Parathyroid adenoma (tissue), 2 donors: ENCODE measurements around the gene PHF12.

Experiments
- H2AFZ ChIP-seq: fragments of 300-600 bp; sonication (generic); one replicate; pipeline ENCODE4 v1.7.0; 2017; ENCODE audit warnings: antibody characterized with exemption, mild to moderate bottlenecking
- H3K27ac ChIP-seq: fragments of 300-600 bp; sonication (generic); one replicate; pipeline ENCODE4 v1.7.0; 2017
- H3K27me3 ChIP-seq: fragments of 300-600 bp; sonication (generic); one replicate; pipeline ENCODE4 v1.7.0; 2017; ENCODE audit warnings: low read length; ENCODE audit not compliant: control insufficient read depth, insufficient read depth
- H3K36me3 ChIP-seq: fragments of 300-600 bp; sonication (generic); one replicate; pipeline ENCODE4 v1.7.0; 2017; ENCODE audit warnings: low read length; ENCODE audit not compliant: control insufficient read depth, insufficient read depth
- H3K4me1 ChIP-seq: fragments of 300-600 bp; sonication (generic); one replicate; pipeline ENCODE4 v1.7.0; 2017; ENCODE audit warnings: control low read depth
- H3K4me2 ChIP-seq: fragments of 300-600 bp; sonication (generic); one replicate; pipeline ENCODE4 v1.7.0; 2017; ENCODE audit warnings: low read length
- H3K4me3 ChIP-seq: fragments of 300-600 bp; sonication (generic); one replicate; pipeline ENCODE4 v1.7.0; 2017; ENCODE audit warnings: low read depth, low read length
- H3K79me2 ChIP-seq: fragments of 300-600 bp; sonication (generic); one replicate; pipeline ENCODE4 v1.7.0; 2017; ENCODE audit warnings: control low read depth
- H3K9ac ChIP-seq: fragments of 300-600 bp; sonication (generic); one replicate; pipeline ENCODE4 v1.7.0; 2017; ENCODE audit warnings: mild to moderate bottlenecking
- H3K9me3 ChIP-seq: fragments of 300-600 bp; sonication (generic); one replicate; pipeline ENCODE4 v1.7.0; 2017; ENCODE audit warnings: low read length; ENCODE audit not compliant: control insufficient read depth
- CTCF ChIP-seq: fragments of 300-600 bp; sonication (generic); IDR thresholded peaks from one replicate; pipeline ENCODE4 v1.7.0; 2017; ENCODE audit warnings: antibody characterized with exemption, mild to moderate bottlenecking
- donor health status: primary hyperparathyroidism.

PHF12 gene

GRCh38 chr17:28883967-28884702 lies 67.2 kb downstream of the PHF12 start:
- Histone ChIP-seq H3K9me3 (no peaks in the 10 kb centered on the region), H3K9ac (no peak overlapping the region), H3K4me3 (no peak overlapping the region), H2AFZ (no peak overlapping the region), H3K4me2 (no peak overlapping the region), H3K4me1 (no peaks in the 10 kb centered on the region), H3K36me3 (no peaks in the 10 kb centered on the region), H3K27me3 (no peaks in the 10 kb centered on the region), H3K79me2 (peaks cover 13% of the 10 kb centered on the region), H3K27ac (no peak overlapping the region)
- no peak for TF ChIP-seq CTCF

GRCh38 chr17:28882154-28882895 lies 69.0 kb downstream of the PHF12 start:
- TF ChIP-seq CTCF, result no peak
- Histone ChIP-seq H3K9me3 (no peaks in the 10 kb centered on the region), H2AFZ (no peak overlapping the region), H3K4me2 (no peak overlapping the region), H3K79me2 (peaks cover 6% of the 10 kb centered on the region), H3K27ac (no peak overlapping the region), H3K9ac (no peak overlapping the region), H3K36me3 (no peaks in the 10 kb centered on the region), H3K4me3 (no peak overlapping the region), H3K27me3 (no peaks in the 10 kb centered on the region), H3K4me1 (no peaks in the 10 kb centered on the region)

GRCh38 chr17:28881533-28882056 lies 69.7 kb downstream of the PHF12 start:
- Histone ChIP-seq H3K4me1 (no peaks in the 10 kb centered on the region), H3K4me2 (no peak overlapping the region), H3K79me2 (peaks cover 3% of the 10 kb centered on the region), H3K9ac (no peak overlapping the region), H3K4me3 (no peak overlapping the region), H3K27me3 (no peaks in the 10 kb centered on the region), H3K27ac (no peak overlapping the region), H2AFZ (no peak overlapping the region), H3K36me3 (no peaks in the 10 kb centered on the region), H3K9me3 (no peaks in the 10 kb centered on the region)
- TF ChIP-seq CTCF, result no peak

GRCh38 chr17:28880572-28880945 lies 70.8 kb downstream of the PHF12 start:
- Histone ChIP-seq H3K4me1 (no peaks in the 10 kb centered on the region), H3K9ac (no peak overlapping the region), H3K27me3 (no peaks in the 10 kb centered on the region), H3K4me3 (no peak overlapping the region), H3K27ac (no peak overlapping the region), H3K79me2 (no peaks in the 10 kb centered on the region), H2AFZ (no peak overlapping the region), H3K4me2 (no peak overlapping the region), H3K36me3 (no peaks in the 10 kb centered on the region), H3K9me3 (no peaks in the 10 kb centered on the region)
- no peak for TF ChIP-seq CTCF
